H7 (cell line): ENCODE measurements around the gene PTGR3. TPM values are rescaled to one million over a fixed set of nuclear protein-coding genes. Genes with fewer than 3 reads are reported as not detected.

Source experiments
- total RNA-seq: library from RNA; depleted of rRNA; stranded (reverse); fragments of >200 nt; shearing (Covaris generic); gene quantifications from 2 replicates; pipeline ENCODE4 v1.2.3, GENCODE V29; 2014; rRNA removed

PTGR3 gene
- total RNA-seq, 1 experiment from 2014 or later: 18.1 TPM

Other genes starting within 250 kb of the PTGR3 start
- 4.6 and 8.2 TPM in 2 replicates for gene TSHZ1, start 1.7 kb upstream of the PTGR3 start, total RNA-seq
- not detected in 2 replicates for gene SMIM21, start 218.6 kb upstream of the PTGR3 start, total RNA-seq